H1 (cell line): ENCODE measurements around the gene GSDMA. TPM values are rescaled to one million over a fixed set of nuclear protein-coding genes. Genes with fewer than 3 reads are reported as not detected.

ENCODE experiments used
- BACH1 ChIP-seq: IDR thresholded peaks from 2 replicates; pipeline ENCODE4 v1.6.1; 2012; ENCODE audit warnings: low read length, improper control_type of control experiment
- CREB1 ChIP-seq: IDR thresholded peaks from 2 replicates; pipeline ENCODE4 v1.6.1; 2012; ENCODE audit warnings: inconsistent platforms
- EZH2 ChIP-seq: fragments of 200-600 bp; sonication (generic); IDR thresholded peaks from 2 replicates; pipeline ENCODE4 v1.7.1; 2012; ENCODE audit warnings: low read depth, mild to moderate bottlenecking, moderate library complexity, low read length, inconsistent platforms; ENCODE audit not compliant: severe bottlenecking
- HDAC6 ChIP-seq: IDR thresholded peaks from one replicate; pipeline ENCODE4 v1.7.1; 2012; ENCODE audit warnings: low read depth, mild to moderate bottlenecking, inconsistent platforms, low read length, moderate library complexity
- KDM1A ChIP-seq: fragments of 200-600, 300-600 bp; sonication (generic); IDR thresholded peaks from 2 replicates; pipeline ENCODE4 v1.7.1; 2016; ENCODE audit warnings: mild to moderate bottlenecking, low read length, borderline replicate concordance
- MAFK ChIP-seq: IDR thresholded peaks from 2 replicates; pipeline ENCODE4 v1.6.1; 2012; ENCODE audit warnings: low read depth, mild to moderate bottlenecking, improper control_type of control experiment, low read length
- POLR2A ChIP-seq, 2 experiments: IDR thresholded peaks; 1 replicate in 1 of 2; 2 replicates in 1 of 2; pipeline ENCODE4 v1.6.1; 2011; ENCODE audit warnings: low read depth in 2 of 2, low read length in 2 of 2, mild to moderate bottlenecking in 2 of 2; ENCODE audit errors: control extremely low read depth in 1 of 2
- RAD21 ChIP-seq, 2 experiments: IDR thresholded peaks in 1 of 2; conservative IDR thresholded peaks in 1 of 2; 2 replicates each; pipeline ENCODE4 v1.6.1; 2011; ENCODE audit warnings: low read depth in 2 of 2, low read length in 2 of 2, improper control_type of control experiment in 1 of 2, inconsistent platforms in 1 of 2, mild to moderate bottlenecking in 1 of 2, moderate library complexity in 1 of 2
- SRF ChIP-seq: IDR thresholded peaks from 2 replicates; pipeline ENCODE4 v1.6.1; 2011; ENCODE audit warnings: mild to moderate bottlenecking, low read depth, low read length, moderate library complexity
- SUZ12 ChIP-seq: fragments of 200-600 bp; sonication (generic); IDR thresholded peaks from 2 replicates; pipeline ENCODE4 v1.6.1; 2012; ENCODE audit warnings: mild to moderate bottlenecking, inconsistent platforms, low read length, moderate library complexity, mixed read lengths
- TEAD4 ChIP-seq: IDR thresholded peaks from 2 replicates; pipeline ENCODE4 v1.6.1; 2012; ENCODE audit warnings: low read depth, low read length, inconsistent platforms, mixed read lengths
- polyA plus RNA-seq, 7 experiments: library from polyadenylated mRNA; depleted of rRNA in 3 of 7; stranded (reverse) in 5 of 7; unstranded in 2 of 7; fragments of >200 nt in 5 of 7; fragments of 200-250 nt in 2 of 7; gene quantifications; 1 replicate in 5 of 7; 2 replicates in 1 of 7; 4 replicates in 1 of 7; pipeline versions ENCODE4 v1.2.1 to v1.2.3, GENCODE V29; 2011 to 2013; ENCODE audit warnings: missing spikeins in 2 of 7, mixed read lengths in 2 of 7
- total RNA-seq: library from RNA; stranded (reverse); fragmentation: NEBNext Ultra II Directional; extraction: Animal tissue kit (Norgen Biotek cat#: 25700); gene quantifications from 2 replicates; pipeline ENCODE4 v1.2.1, GENCODE V29; 2021
- TF ChIP-seq, protein P1 (sequence below): fragments of 300-600 bp; sonication (generic); IDR thresholded peaks from 2 replicates; pipeline ENCODE4 v1.7.1; 2012; ENCODE audit warnings: low read length, moderate library complexity, mild to moderate bottlenecking, inconsistent platforms; ENCODE audit not compliant: insufficient replicate concordance

GSDMA gene
- total and polyA plus RNA-seq, 2 of the 8 experiments (the other 6 are each of a cell fraction or from before 2014, with no cell fraction given), result 0.03 TPM; not detected in 1

DNA sequence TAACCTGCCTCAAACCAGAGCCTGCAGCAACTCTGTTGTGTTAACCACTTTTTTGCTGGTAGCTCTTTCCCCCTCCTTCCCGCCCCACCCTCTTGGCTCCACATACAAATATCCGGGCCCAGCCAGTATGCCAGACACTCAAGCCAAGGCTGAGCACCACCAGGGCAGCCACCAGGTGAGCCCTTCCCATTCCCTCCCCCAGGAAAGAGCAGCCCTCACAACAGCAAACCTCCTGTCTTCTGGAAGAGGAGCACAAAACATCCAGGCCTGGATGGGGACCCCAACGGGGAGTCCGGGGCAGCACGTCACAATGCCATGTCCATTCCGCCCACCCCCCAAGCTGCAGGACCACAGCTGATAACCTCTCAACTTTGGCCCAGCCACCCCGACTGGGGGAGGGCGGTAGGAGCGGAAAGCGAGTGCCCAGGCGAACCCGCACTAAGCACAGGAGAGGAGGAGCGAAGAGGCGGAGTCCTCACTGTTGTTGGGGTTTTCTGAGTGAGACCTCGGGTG, 36.2 kb upstream of the GSDMA start (continued):
- no peak for TF ChIP-seq MAFK
- TF ChIP-seq HDAC6, result no peak
- TF ChIP-seq TEAD4, result no peak
- TF ChIP-seq POLR2A (IDR thresholded peaks at IDR 0.05; ENCODE audit: control extremely low read depth in 1 of 2, low read depth in 2 of 2, low read length in 2 of 2), result peak in 1 of 2 experiments; percentile 50; a peak in 1 of 3 replicates
- no peak for TF ChIP-seq SRF
- no peak for TF ChIP-seq SUZ12
- TF ChIP-seq CREB1, result no peak; the same call in 1 of the 2 replicates
- no peak for TF ChIP-seq BACH1
- no peak for TF ChIP-seq RAD21 (IDR thresholded peaks at IDR 0.05 in 1 of 2, conservative IDR thresholded peaks at IDR 0.05 in 1 of 2; ENCODE audit: low read depth in 2 of 2, low read length in 2 of 2)
- TF ChIP-seq EZH2, result no peak
- TF ChIP-seq, protein P1, sequence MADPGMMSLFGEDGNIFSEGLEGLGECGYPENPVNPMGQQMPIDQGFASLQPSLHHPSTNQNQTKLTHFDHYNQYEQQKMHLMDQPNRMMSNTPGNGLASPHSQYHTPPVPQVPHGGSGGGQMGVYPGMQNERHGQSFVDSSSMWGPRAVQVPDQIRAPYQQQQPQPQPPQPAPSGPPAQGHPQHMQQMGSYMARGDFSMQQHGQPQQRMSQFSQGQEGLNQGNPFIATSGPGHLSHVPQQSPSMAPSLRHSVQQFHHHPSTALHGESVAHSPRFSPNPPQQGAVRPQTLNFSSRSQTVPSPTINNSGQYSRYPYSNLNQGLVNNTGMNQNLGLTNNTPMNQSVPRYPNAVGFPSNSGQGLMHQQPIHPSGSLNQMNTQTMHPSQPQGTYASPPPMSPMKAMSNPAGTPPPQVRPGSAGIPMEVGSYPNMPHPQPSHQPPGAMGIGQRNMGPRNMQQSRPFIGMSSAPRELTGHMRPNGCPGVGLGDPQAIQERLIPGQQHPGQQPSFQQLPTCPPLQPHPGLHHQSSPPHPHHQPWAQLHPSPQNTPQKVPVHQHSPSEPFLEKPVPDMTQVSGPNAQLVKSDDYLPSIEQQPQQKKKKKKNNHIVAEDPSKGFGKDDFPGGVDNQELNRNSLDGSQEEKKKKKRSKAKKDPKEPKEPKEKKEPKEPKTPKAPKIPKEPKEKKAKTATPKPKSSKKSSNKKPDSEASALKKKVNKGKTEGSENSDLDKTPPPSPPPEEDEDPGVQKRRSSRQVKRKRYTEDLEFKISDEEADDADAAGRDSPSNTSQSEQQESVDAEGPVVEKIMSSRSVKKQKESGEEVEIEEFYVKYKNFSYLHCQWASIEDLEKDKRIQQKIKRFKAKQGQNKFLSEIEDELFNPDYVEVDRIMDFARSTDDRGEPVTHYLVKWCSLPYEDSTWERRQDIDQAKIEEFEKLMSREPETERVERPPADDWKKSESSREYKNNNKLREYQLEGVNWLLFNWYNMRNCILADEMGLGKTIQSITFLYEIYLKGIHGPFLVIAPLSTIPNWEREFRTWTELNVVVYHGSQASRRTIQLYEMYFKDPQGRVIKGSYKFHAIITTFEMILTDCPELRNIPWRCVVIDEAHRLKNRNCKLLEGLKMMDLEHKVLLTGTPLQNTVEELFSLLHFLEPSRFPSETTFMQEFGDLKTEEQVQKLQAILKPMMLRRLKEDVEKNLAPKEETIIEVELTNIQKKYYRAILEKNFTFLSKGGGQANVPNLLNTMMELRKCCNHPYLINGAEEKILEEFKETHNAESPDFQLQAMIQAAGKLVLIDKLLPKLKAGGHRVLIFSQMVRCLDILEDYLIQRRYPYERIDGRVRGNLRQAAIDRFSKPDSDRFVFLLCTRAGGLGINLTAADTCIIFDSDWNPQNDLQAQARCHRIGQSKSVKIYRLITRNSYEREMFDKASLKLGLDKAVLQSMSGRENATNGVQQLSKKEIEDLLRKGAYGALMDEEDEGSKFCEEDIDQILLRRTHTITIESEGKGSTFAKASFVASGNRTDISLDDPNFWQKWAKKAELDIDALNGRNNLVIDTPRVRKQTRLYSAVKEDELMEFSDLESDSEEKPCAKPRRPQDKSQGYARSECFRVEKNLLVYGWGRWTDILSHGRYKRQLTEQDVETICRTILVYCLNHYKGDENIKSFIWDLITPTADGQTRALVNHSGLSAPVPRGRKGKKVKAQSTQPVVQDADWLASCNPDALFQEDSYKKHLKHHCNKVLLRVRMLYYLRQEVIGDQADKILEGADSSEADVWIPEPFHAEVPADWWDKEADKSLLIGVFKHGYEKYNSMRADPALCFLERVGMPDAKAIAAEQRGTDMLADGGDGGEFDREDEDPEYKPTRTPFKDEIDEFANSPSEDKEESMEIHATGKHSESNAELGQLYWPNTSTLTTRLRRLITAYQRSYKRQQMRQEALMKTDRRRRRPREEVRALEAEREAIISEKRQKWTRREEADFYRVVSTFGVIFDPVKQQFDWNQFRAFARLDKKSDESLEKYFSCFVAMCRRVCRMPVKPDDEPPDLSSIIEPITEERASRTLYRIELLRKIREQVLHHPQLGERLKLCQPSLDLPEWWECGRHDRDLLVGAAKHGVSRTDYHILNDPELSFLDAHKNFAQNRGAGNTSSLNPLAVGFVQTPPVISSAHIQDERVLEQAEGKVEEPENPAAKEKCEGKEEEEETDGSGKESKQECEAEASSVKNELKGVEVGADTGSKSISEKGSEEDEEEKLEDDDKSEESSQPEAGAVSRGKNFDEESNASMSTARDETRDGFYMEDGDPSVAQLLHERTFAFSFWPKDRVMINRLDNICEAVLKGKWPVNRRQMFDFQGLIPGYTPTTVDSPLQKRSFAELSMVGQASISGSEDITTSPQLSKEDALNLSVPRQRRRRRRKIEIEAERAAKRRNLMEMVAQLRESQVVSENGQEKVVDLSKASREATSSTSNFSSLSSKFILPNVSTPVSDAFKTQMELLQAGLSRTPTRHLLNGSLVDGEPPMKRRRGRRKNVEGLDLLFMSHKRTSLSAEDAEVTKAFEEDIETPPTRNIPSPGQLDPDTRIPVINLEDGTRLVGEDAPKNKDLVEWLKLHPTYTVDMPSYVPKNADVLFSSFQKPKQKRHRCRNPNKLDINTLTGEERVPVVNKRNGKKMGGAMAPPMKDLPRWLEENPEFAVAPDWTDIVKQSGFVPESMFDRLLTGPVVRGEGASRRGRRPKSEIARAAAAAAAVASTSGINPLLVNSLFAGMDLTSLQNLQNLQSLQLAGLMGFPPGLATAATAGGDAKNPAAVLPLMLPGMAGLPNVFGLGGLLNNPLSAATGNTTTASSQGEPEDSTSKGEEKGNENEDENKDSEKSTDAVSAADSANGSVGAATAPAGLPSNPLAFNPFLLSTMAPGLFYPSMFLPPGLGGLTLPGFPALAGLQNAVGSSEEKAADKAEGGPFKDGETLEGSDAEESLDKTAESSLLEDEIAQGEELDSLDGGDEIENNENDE, result no peak
- TF ChIP-seq KDM1A, result no peak
